ENCODE results near the gene PLIN3. TPM values are rescaled to one million over a fixed set of nuclear protein-coding genes. Genes with fewer than 3 reads are reported as not detected.
A peak's percentile ranks its signal among the peaks of the same experiment; 100 is the strongest.

Gene PLIN3
- total RNA-seq, 1 experiment from 2014 or later: 207 TPM

- H3K27me3 ChIP-seq (ENCODE audit: insufficient read depth, low read length): no peaks in the 10 kb centered on the region
- no peak overlapping the region for H3K9ac ChIP-seq (ENCODE audit: low read length)
- peaks cover 19 to 34% of the 10 kb centered on the region in 2 experiments for H3K4me1 ChIP-seq (ENCODE audit: control insufficient read depth in 1 of 2, insufficient read depth in 2 of 2, low read length in 2 of 2)
- no peaks in the 10 kb centered on the region for H3K9me2 ChIP-seq (ENCODE audit: insufficient read depth)
- no peak overlapping the region for H3K4me2 ChIP-seq (ENCODE audit: low read length)
- H3K9me3 ChIP-seq (ENCODE audit: control insufficient read depth in 1 of 2, insufficient read depth in 1 of 2, low read depth in 1 of 2, low read length in 2 of 2): no peaks in the 10 kb centered on the region
- ChIA-PET CTCF (interaction anchor here (1.2 kb wide), 1 partner anchor 97 kb away, joined by 5 read pairs; no protein-coding TSS in a partner anchor), POLR2A (no interaction called here), RAD21 (ENCODE audit: low non-redundant PET in 1 of 2, low total read pairs in 2 of 2, uncharacterized antibody in 2 of 2, unreplicated experiment in 2 of 2) (no interaction called here)
- DNase-seq (ENCODE audit: low read depth, low spot score): no peak
- no peak overlapping the region for H2AFZ ChIP-seq (ENCODE audit: low read depth, low read length, poor library complexity, severe bottlenecking)
- H4K20me1 ChIP-seq (ENCODE audit: insufficient read depth): peaks cover 3% of the 10 kb centered on the region; the same call in 1 of the 2 replicates
- no peak for ATAC-seq
- no peak for TF ChIP-seq EZH2phosphoT487 (IDR thresholded peaks at IDR 0.05; ENCODE audit: borderline replicate concordance)
- TF ChIP-seq MAX (IDR thresholded peaks at IDR 0.05): no peak
- no peak for TF ChIP-seq SP1 (IDR thresholded peaks at IDR 0.05; ENCODE audit: low read depth)
- no peak for TF ChIP-seq ZFX (IDR thresholded peaks at IDR 0.05)
- no peak for TF ChIP-seq ZNF274 (IDR thresholded peaks at IDR 0.05; ENCODE audit: low read depth, low read length)
- peak in 1 of 3 experiments; percentile 18; a peak in 2 of 6 replicates for TF ChIP-seq CTCF (IDR thresholded peaks at IDR 0.05 in 2 of 3, conservative IDR thresholded peaks at IDR 0.05 in 1 of 3; ENCODE audit: borderline replicate concordance in 1 of 3, insufficient read depth in 1 of 3, low read depth in 2 of 3, low read length in 2 of 3)
- no peak for TF ChIP-seq CBX3 (IDR thresholded peaks at IDR 0.05; ENCODE audit: low read depth)
- H3K36me3 ChIP-seq (ENCODE audit: control insufficient read depth in 1 of 2, insufficient read depth in 2 of 2, low read length in 2 of 2): peaks cover 0 to 7% of the 10 kb centered on the region in 2 experiments; a peak in 1 of 4 replicates
- no peak overlapping the region for H3K27ac ChIP-seq (ENCODE audit: low read depth, low read length)
- H3K79me2 ChIP-seq (ENCODE audit: insufficient read depth, low read length): peaks cover 17% of the 10 kb centered on the region
- no TSS peak for BruUV-seq (replicated peaks)
- no peak overlapping the region for H3K4me3 ChIP-seq (replicated peaks in 1 of 2; ENCODE audit: low read depth in 1 of 2, low read length in 2 of 2)
- intact Hi-C loops (cut with micrococcal nuclease): no loop called here
Measured at GRCh38 chr19:4906963-4907362, 39.5 kb upstream of the PLIN3 start.

GRCh38 chr19:4904481-4904880 is 37.0 kb upstream of the PLIN3 start:
- Histone ChIP-seq H4K20me1 (ENCODE audit: insufficient read depth) (no peaks in the 10 kb centered on the region), H3K4me3 (replicated peaks in 1 of 2; ENCODE audit: low read depth in 1 of 2, low read length in 2 of 2) (no peak overlapping the region), H2AFZ (ENCODE audit: low read depth, low read length, poor library complexity, severe bottlenecking) (no peak overlapping the region), H3K36me3 (ENCODE audit: control insufficient read depth in 1 of 2, insufficient read depth in 2 of 2, low read length in 2 of 2) (no peaks in the 10 kb centered on the region), H3K9ac (ENCODE audit: low read length) (no peak overlapping the region), H3K4me2 (ENCODE audit: low read length) (no peak overlapping the region), H3K27ac (ENCODE audit: low read depth, low read length) (no peak overlapping the region), H3K4me1 (ENCODE audit: control insufficient read depth in 1 of 2, insufficient read depth in 2 of 2, low read length in 2 of 2) (peaks cover 8 to 16% of the 10 kb centered on the region in 2 experiments), H3K9me2 (ENCODE audit: insufficient read depth) (no peaks in the 10 kb centered on the region), H3K9me3 (ENCODE audit: control insufficient read depth in 1 of 2, insufficient read depth in 1 of 2, low read depth in 1 of 2, low read length in 2 of 2) (no peaks in the 10 kb centered on the region), H3K27me3 (ENCODE audit: insufficient read depth, low read length) (no peaks in the 10 kb centered on the region), H3K79me2 (ENCODE audit: insufficient read depth, low read length) (no peaks in the 10 kb centered on the region)
- DNase-seq (ENCODE audit: low read depth, low spot score) (no peak), ATAC-seq (no peak)
- ChIA-PET RAD21 (ENCODE audit: low non-redundant PET in 1 of 2, low total read pairs in 2 of 2, uncharacterized antibody in 2 of 2, unreplicated experiment in 2 of 2) (no interaction called here), CTCF (no interaction called here), POLR2A (interaction anchor here (0.7 kb wide), 1 partner anchor 9 kb away, joined by 3 read pairs; no protein-coding TSS in a partner anchor)
- intact Hi-C loops (cut with micrococcal nuclease): no loop called here
- BruUV-seq (replicated peaks): no TSS peak
- TF ChIP-seq CEBPB (IDR thresholded peaks at IDR 0.05; ENCODE audit: low read depth) (no peak), CBX3 (IDR thresholded peaks at IDR 0.05; ENCODE audit: low read depth) (no peak), EZH2phosphoT487 (IDR thresholded peaks at IDR 0.05; ENCODE audit: borderline replicate concordance) (no peak), SRF (IDR thresholded peaks at IDR 0.05; ENCODE audit: low read depth) (no peak), ZFX (IDR thresholded peaks at IDR 0.05) (no peak), ZBTB33 (IDR thresholded peaks at IDR 0.05; ENCODE audit: extremely low read depth, insufficient replicate concordance, low read length) (no peak), SIN3A (IDR thresholded peaks at IDR 0.05; ENCODE audit: low read depth) (no peak), TCF7L2 (IDR thresholded peaks at IDR 0.05; ENCODE audit: borderline replicate concordance, extremely low read depth, insufficient read depth, insufficient read length) (no peak), ELF1 (IDR thresholded peaks at IDR 0.05; ENCODE audit: borderline replicate concordance, low read depth) (no peak), YY1 (IDR thresholded peaks at IDR 0.05; ENCODE audit: extremely low read depth, insufficient replicate concordance, low read depth, low read length) (no peak), ZNF274 (IDR thresholded peaks at IDR 0.05; ENCODE audit: low read depth, low read length) (no peak), EZH2 (IDR thresholded peaks at IDR 0.05) (no peak), FOSL1 (IDR thresholded peaks at IDR 0.05; ENCODE audit: low read depth) (no peak), SP1 (IDR thresholded peaks at IDR 0.05; ENCODE audit: low read depth) (no peak), POLR2A (IDR thresholded peaks at IDR 0.05; ENCODE audit: borderline replicate concordance, extremely low read depth, insufficient read depth, insufficient read length) (no peak)
